CD8-positive, alpha-beta memory T cell (primary cell): ENCODE measurements around the gene LARP1. TPM values are rescaled to one million over a fixed set of nuclear protein-coding genes. Genes with fewer than 3 reads are reported as not detected.
A peak's percentile ranks its signal among the peaks of the same experiment; 100 is the strongest.
"Not testable (repeated sequence)": the region's sequence is repeated elsewhere in the genome, so short reads cannot be mapped to it uniquely, and the experiment has no call there.

Source experiments
- CTCF ChIA-PET: fragments of 350-600 bp; sonication (Branson Sonifier 250); formaldehyde crosslinking; loops from one replicate; lab custom pipeline; 2021; ENCODE audit warnings: antibody characterized with exemption; lab: Charles Lee
- POLR2A ChIA-PET: fragments of 350-600 bp; sonication (Branson Sonifier 250); formaldehyde crosslinking; loops from one replicate; lab custom pipeline; 2021; ENCODE audit warnings: antibody characterized with exemption; lab: Charles Lee
- DNase-seq, 5 donors: peaks; one replicate each; pipeline versions ENCODE4 v3.0.0 to v3.0.0-alpha.2; 2020 to 2022; ENCODE audit warnings: mixed read lengths in 1 of 5
- H3K27ac ChIP-seq: one replicate; pipeline ENCODE4 v1.7.0; 2013; ENCODE audit warnings: low read depth, mild to moderate bottlenecking, low read length, moderate library complexity
- H3K27me3 ChIP-seq: 2 replicates; pipeline ENCODE4 v1.7.0; 2013; ENCODE audit warnings: low read length, mild to moderate bottlenecking; ENCODE audit not compliant: insufficient read depth, poor library complexity, severe bottlenecking
- H3K36me3 ChIP-seq: 2 replicates; pipeline ENCODE4 v1.7.0; 2013; ENCODE audit warnings: mild to moderate bottlenecking, low read length, moderate library complexity; ENCODE audit not compliant: insufficient read depth
- H3K4me1 ChIP-seq: 2 replicates; pipeline ENCODE4 v1.7.0; 2013; ENCODE audit warnings: mild to moderate bottlenecking, low read length, moderate library complexity; ENCODE audit not compliant: insufficient read depth
- H3K4me3 ChIP-seq: 2 replicates; pipeline ENCODE4 v1.7.0; 2013; ENCODE audit warnings: mild to moderate bottlenecking, low read length
- H3K9me3 ChIP-seq: 2 replicates; pipeline ENCODE4 v1.7.0; 2013; ENCODE audit warnings: mild to moderate bottlenecking, low read length
- H3K27ac Mint-ChIP-seq, 8 donors: one replicate each; pipeline ENCODE4 v1.8.0; 2020 to 2021; ENCODE audit warnings: mixed read lengths in 8 of 8, mild to moderate bottlenecking in 6 of 8, inconsistent platforms in 3 of 8, moderate library complexity in 3 of 8
- H3K27me3 Mint-ChIP-seq, 2 donors: one replicate each; pipeline ENCODE4 v1.8.0; 2020 to 2021; ENCODE audit warnings: mixed read lengths in 2 of 2, mild to moderate bottlenecking in 1 of 2, moderate library complexity in 1 of 2
- H3K36me3 Mint-ChIP-seq, 3 donors: one replicate each; pipeline ENCODE4 v1.8.0; 2020 to 2021; ENCODE audit warnings: mixed read lengths in 3 of 3, inconsistent platforms in 1 of 3, mild to moderate bottlenecking in 1 of 3
- H3K4me1 Mint-ChIP-seq, 3 donors: one replicate each; pipeline ENCODE4 v1.8.0; 2020 to 2021; ENCODE audit warnings: mixed read lengths in 3 of 3, inconsistent platforms in 1 of 3, mild to moderate bottlenecking in 1 of 3
- H3K4me3 Mint-ChIP-seq, 7 donors: one replicate each; pipeline ENCODE4 v1.8.0; 2020 to 2021; ENCODE audit warnings: mixed read lengths in 7 of 7, mild to moderate bottlenecking in 6 of 7, moderate library complexity in 4 of 7, inconsistent platforms in 2 of 7
- H3K9me3 Mint-ChIP-seq, 5 donors: one replicate each; pipeline ENCODE4 v1.8.0; 2020 to 2022; ENCODE audit warnings: mixed read lengths in 5 of 5, mild to moderate bottlenecking in 3 of 5, moderate library complexity in 2 of 5, inconsistent platforms in 1 of 5
- polyA plus RNA-seq: library from polyadenylated mRNA; unstranded; fragments of 300-500 nt; fragmentation: Illumina TruSeq; gene quantifications from one replicate; pipeline ENCODE4 v1.2.3, GENCODE V29; 2021
- total RNA-seq, 2 experiments: library from RNA; stranded (reverse); gene quantifications; one replicate each; pipeline ENCODE4 v1.2.3, GENCODE V29; 2021

Gene LARP1
- total and polyA plus RNA-seq, 3 experiments from 2014 or later = 28.4 to 344 (median 329) TPM

DNA sequence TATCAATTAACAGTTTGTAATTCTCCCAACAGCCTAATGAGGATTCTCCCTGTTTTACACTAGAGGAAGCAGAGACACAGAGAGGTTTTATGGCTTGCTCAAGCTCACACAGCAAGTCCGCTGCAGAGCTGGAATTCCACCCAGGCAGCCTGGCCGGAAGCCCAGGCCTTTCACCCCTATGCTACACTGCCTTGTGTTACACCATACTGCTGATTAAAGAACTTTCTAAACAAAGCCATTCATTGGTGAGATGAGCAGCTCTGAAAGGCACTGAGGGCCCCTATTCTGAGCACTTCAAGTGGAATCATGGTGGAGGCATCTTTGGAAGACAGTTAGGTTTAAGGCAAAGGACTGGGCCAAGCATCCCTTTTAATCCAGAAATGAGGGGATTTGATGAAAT lies 14.7 kb upstream of the LARP1 start:
- no peak overlapping the region for H3K4me3 ChIP-seq
- Mint-ChIP-seq H3K4me3 (no peak overlapping the region), H3K27me3 (no peaks in the 10 kb centered on the region), H3K36me3 (peaks cover 0 to 3% (median 0%) of the 10 kb centered on the region in 3 donors), H3K9me3 (no peaks in the 10 kb centered on the region), H3K4me1 (no peaks in the 10 kb centered on the region), H3K27ac (peak overlapping the region in 1 of 8 donors; percentile 61)
- H3K4me1 ChIP-seq = no peaks in the 10 kb centered on the region
- ChIA-PET POLR2A (no interaction called here), CTCF (no interaction called here)
- H3K27me3 ChIP-seq = no peaks in the 10 kb centered on the region
- no peaks in the 10 kb centered on the region for H3K9me3 ChIP-seq
- no peaks in the 10 kb centered on the region for H3K36me3 ChIP-seq
- DNase-seq = no peak
- H3K27ac ChIP-seq = no peak overlapping the region

- no peaks in the 10 kb centered on the region for H3K4me1 Mint-ChIP-seq
- peak overlapping the region in 3 of 8 donors; percentile 23 to 61 (median 47) for H3K27ac Mint-ChIP-seq
- POLR2A ChIA-PET = no interaction called here
- CTCF ChIA-PET = interaction anchor here (0.7 kb wide), 1 partner anchor 273 kb away, joined by 3 read pairs; no protein-coding TSS in a partner anchor
- DNase-seq = no peak
- peaks cover 0 to 3% (median 0%) of the 10 kb centered on the region in 3 donors for H3K36me3 Mint-ChIP-seq
- no peak overlapping the region for H3K4me3 Mint-ChIP-seq
- no peaks in the 10 kb centered on the region for H3K9me3 ChIP-seq
- H3K4me1 ChIP-seq = no peaks in the 10 kb centered on the region
- H3K4me3 ChIP-seq = no peak overlapping the region
- H3K36me3 ChIP-seq = no peaks in the 10 kb centered on the region
- no peaks in the 10 kb centered on the region for H3K27me3 Mint-ChIP-seq
- no peaks in the 10 kb centered on the region for H3K9me3 Mint-ChIP-seq
- no peak overlapping the region for H3K27ac ChIP-seq
- no peaks in the 10 kb centered on the region for H3K27me3 ChIP-seq
Observed at GRCh38 chr5:154740957-154741356, 14.2 kb upstream of the LARP1 start.

- CTCF ChIA-PET = interaction anchor here (0.7 kb wide), 1 partner anchor 273 kb away, joined by 3 read pairs; no protein-coding TSS in a partner anchor
- H3K27ac ChIP-seq = no peak overlapping the region
- no peaks in the 10 kb centered on the region for H3K27me3 ChIP-seq
- peaks cover 0 to 3% of the 10 kb centered on the region in 2 donors for H3K27me3 Mint-ChIP-seq
- H3K36me3 Mint-ChIP-seq = peaks cover 0 to 3% (median 0%) of the 10 kb centered on the region in 3 donors
- H3K36me3 ChIP-seq = no peaks in the 10 kb centered on the region
- H3K4me1 ChIP-seq = no peaks in the 10 kb centered on the region
- no peaks in the 10 kb centered on the region for H3K9me3 Mint-ChIP-seq
- H3K9me3 ChIP-seq = no peaks in the 10 kb centered on the region
- POLR2A ChIA-PET = no interaction called here
- H3K27ac Mint-ChIP-seq = peak overlapping the region in 1 of 8 donors; percentile 47
- H3K4me3 Mint-ChIP-seq = no peak overlapping the region
- no peak overlapping the region for H3K4me3 ChIP-seq
- H3K4me1 Mint-ChIP-seq = no peaks in the 10 kb centered on the region
- no peak for DNase-seq
Observed at GRCh38 chr5:154741415-154741814, 13.8 kb upstream of the LARP1 start.

DNA sequence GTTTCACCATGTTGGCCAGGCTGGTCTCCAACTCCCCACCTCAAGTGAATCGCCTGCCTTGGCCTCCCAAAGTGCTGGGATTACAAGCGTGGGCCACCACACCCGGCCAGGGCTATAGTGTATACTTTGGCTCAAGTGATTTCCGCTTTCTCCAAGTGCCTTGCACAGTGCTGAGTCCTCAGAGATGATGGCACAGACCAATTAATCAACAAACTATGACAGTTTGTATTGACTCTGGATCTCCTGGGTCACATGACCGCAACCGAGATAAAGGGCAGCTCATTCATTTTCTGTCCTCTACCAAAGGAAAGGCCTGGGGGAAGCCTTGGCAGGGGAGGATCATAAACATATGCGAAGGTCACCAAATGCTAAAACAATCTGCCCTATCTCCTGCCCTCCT lies 11.4 kb upstream of the LARP1 start:
- Mint-ChIP-seq H3K36me3 (peaks cover 0 to 3% (median 0%) of the 10 kb centered on the region in 3 donors), H3K27me3 (peaks cover 0 to 3% of the 10 kb centered on the region in 2 donors), H3K9me3 (no peaks in the 10 kb centered on the region), H3K4me1 (no peaks in the 10 kb centered on the region), H3K27ac (no peak overlapping the region), H3K4me3 (no peak overlapping the region)
- Histone ChIP-seq H3K4me3 (no peak overlapping the region), H3K4me1 (no peaks in the 10 kb centered on the region), H3K27me3 (no peaks in the 10 kb centered on the region), H3K27ac (no peak overlapping the region), H3K9me3 (no peaks in the 10 kb centered on the region), H3K36me3 (no peaks in the 10 kb centered on the region)
- DNase-seq = no peak
- ChIA-PET POLR2A (no interaction called here), CTCF (no interaction called here)

- Histone ChIP-seq H3K36me3 (no peaks in the 10 kb centered on the region), H3K9me3 (no peaks in the 10 kb centered on the region), H3K4me1 (no peaks in the 10 kb centered on the region), H3K27ac (no peak overlapping the region), H3K4me3 (no peak overlapping the region), H3K27me3 (no peaks in the 10 kb centered on the region)
- peaks cover 0 to 3% of the 10 kb centered on the region in 2 donors for H3K27me3 Mint-ChIP-seq
- no peaks in the 10 kb centered on the region for H3K9me3 Mint-ChIP-seq
- no peak overlapping the region for H3K27ac Mint-ChIP-seq
- H3K4me1 Mint-ChIP-seq = no peaks in the 10 kb centered on the region
- H3K36me3 Mint-ChIP-seq = peaks cover 0 to 3% (median 0%) of the 10 kb centered on the region in 3 donors
- ChIA-PET POLR2A (no interaction called here), CTCF (no interaction called here)
- DNase-seq = no peak
- no peak overlapping the region for H3K4me3 Mint-ChIP-seq
Observed at GRCh38 chr5:154745349-154745748, 9.8 kb upstream of the LARP1 start.

DNA sequence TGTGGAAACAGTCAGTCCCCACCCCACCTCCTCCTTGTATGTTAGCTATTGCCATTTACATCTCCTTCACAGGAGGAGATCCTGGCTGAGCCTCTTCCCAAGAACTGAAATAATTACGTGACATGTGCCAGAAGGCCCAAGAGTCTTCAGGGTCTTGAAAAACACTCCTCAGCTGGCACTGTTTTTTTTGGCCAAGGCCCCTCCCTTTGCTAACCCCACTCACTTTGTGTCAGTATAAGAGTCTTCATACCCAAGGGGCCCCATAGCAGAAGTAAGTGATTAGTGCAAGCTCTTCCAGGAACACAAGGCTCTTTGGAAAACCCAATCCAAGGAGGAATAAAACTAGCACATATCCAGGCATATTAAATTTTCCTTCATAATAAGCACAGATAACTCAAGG lies 5.7 kb upstream of the LARP1 start:
- CTCF ChIA-PET = no interaction called here
- no peak overlapping the region for H3K27ac Mint-ChIP-seq

DNA sequence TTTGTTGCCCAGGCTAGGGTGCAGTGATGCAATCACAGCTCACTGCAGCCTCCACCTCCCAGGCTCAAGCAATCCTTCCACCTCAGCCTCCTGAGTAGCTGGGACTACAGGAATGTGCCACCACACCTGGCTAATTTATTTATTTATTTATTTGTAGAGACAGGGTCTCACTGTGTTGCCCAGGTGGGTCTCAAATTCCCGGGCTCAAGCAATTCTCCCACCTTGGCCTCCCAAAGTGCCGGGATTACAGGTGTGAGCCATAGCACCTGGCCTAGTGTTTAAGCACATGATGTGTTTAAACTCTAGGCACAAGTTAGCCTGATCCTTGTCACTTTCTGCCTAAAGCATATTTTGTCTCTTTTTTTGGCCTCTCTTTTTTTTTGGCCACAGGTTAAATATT lies 4.5 kb upstream of the LARP1 start:
- H3K4me3 Mint-ChIP-seq, H3K4me3 ChIP-seq, H3K27me3 Mint-ChIP-seq, H3K27ac Mint-ChIP-seq, H3K9me3 Mint-ChIP-seq, CTCF ChIA-PET, H3K27me3 ChIP-seq, H3K9me3 ChIP-seq, H3K36me3 ChIP-seq, H3K27ac ChIP-seq, POLR2A ChIA-PET, DNase-seq, H3K36me3 Mint-ChIP-seq: not testable (repeated sequence)
- H3K4me1 Mint-ChIP-seq = peaks cover 15 to 18% (median 18%) of the 10 kb centered on the region in 3 donors
- H3K4me1 ChIP-seq = peaks cover 15% of the 10 kb centered on the region

More for the DNA sequence above, 5.7 kb upstream of the LARP1 start:
- Histone ChIP-seq H3K27ac (no peak overlapping the region), H3K9me3 (no peaks in the 10 kb centered on the region), H3K27me3 (no peaks in the 10 kb centered on the region), H3K36me3 (no peaks in the 10 kb centered on the region), H3K4me3 (no peak overlapping the region), H3K4me1 (peaks cover 12% of the 10 kb centered on the region)
- Mint-ChIP-seq H3K9me3 (no peaks in the 10 kb centered on the region), H3K36me3 (no peaks in the 10 kb centered on the region), H3K4me3 (no peak overlapping the region), H3K27me3 (peaks cover 0 to 3% of the 10 kb centered on the region in 2 donors), H3K4me1 (peaks cover 12 to 13% (median 13%) of the 10 kb centered on the region in 3 donors)
- POLR2A ChIA-PET = no interaction called here
- DNase-seq = no peak

DNA sequence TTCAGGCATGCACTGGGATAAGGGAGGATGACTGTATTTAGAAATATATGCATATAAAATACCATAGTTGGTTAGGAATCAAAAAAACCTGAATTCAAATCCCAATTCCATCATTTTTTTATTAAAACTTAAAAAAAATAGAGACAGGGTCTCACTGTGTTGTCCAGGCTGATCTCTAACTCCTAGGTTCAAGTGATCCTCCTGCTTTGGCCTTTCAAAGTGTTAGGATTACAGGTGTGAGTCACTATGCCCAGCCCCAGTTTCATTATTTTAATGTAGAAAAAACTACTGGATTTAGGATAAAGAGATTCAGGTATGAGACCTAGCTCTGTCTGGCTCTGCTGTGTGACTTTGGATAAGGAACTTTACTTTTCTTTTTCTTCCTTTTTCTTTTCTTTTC lies 3.3 kb upstream of the LARP1 start:
- Mint-ChIP-seq H3K4me1 (peaks cover 18 to 22% (median 18%) of the 10 kb centered on the region in 3 donors), H3K27ac (no peak overlapping the region), H3K9me3 (no peaks in the 10 kb centered on the region), H3K36me3 (peaks cover 0 to 7% (median 0%) of the 10 kb centered on the region in 3 donors), H3K4me3 (no peak overlapping the region), H3K27me3 (no peaks in the 10 kb centered on the region)
- no peak overlapping the region for H3K27ac ChIP-seq
- CTCF ChIA-PET = interaction anchor here (1.6 kb wide), 1 partner anchor 102 kb away, joined by 5 read pairs; no protein-coding TSS in a partner anchor
- H3K4me3 ChIP-seq = no peak overlapping the region
- no peak for DNase-seq
- H3K9me3 ChIP-seq = no peaks in the 10 kb centered on the region
- peaks cover 15% of the 10 kb centered on the region for H3K4me1 ChIP-seq
- H3K27me3 ChIP-seq = no peaks in the 10 kb centered on the region
- POLR2A ChIA-PET = no interaction called here
- H3K36me3 ChIP-seq = no peaks in the 10 kb centered on the region
